ENCODE measurements around the gene ABI1.

Gene ABI1

DNA sequence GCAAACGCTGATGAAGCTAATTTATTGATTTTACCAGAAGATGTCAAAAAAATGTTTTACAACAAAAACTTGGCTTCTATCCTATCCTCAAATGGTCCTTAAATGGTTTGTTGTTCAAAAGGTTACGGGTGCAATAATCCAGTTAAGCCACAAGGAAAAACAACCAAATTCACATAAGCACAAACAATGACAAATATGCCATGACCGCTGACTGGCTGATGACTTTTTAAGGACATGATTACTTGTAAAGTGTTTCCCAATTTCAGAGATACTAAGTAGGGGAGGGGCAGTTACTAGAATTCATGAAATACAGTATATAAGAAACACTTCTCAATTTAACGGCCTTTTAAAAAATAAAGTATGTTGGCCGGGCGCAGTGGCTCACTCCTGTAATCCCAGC, 28.8 kb downstream of the ABI1 start:
- Histone ChIP-seq H3K9me3 (replicated peaks in 1 of 2; ENCODE audit: control insufficient read depth in 2 of 2, insufficient read depth in 1 of 2, low read depth in 1 of 2, low read length in 2 of 2) (peaks cover 0 to 7% of the 10 kb centered on the region in 2 donors), H2BK15ac (ENCODE audit: low read length) (no peak overlapping the region), H3K14ac (ENCODE audit: low read length) (no peak overlapping the region), H4K91ac (ENCODE audit: low read depth, low read length, poor library complexity) (no peak overlapping the region), H3K9ac (ENCODE audit: low read depth, low read length, poor library complexity) (no peak overlapping the region), H2BK12ac (ENCODE audit: low read length) (no peak overlapping the region), H3K4ac (ENCODE audit: low read length) (no peak overlapping the region), H3K4me2 (ENCODE audit: insufficient read depth, low read length, poor library complexity, severe bottlenecking) (no peak overlapping the region), H3K27ac (replicated peaks; ENCODE audit: low read length) (no peak overlapping the region), H4K8ac (ENCODE audit: low read depth, low read length) (no peak overlapping the region), H3K18ac (ENCODE audit: low read length) (no peak overlapping the region), H3K36me3 (replicated peaks in 1 of 2; ENCODE audit: control insufficient read depth in 2 of 2, insufficient read depth in 2 of 2, low read length in 2 of 2) (no peaks in the 10 kb centered on the region), H3K4me1 (ENCODE audit: control insufficient read depth in 2 of 2, insufficient read depth in 1 of 2, low read depth in 1 of 2, low read length in 2 of 2) (no peaks in the 10 kb centered on the region), H2BK120ac (ENCODE audit: low read depth, low read length) (no peak overlapping the region), H3K27me3 (ENCODE audit: control insufficient read depth in 3 of 3, insufficient read depth in 3 of 3, low read depth in 1 of 3, low read length in 3 of 3) (no peaks in the 10 kb centered on the region), H3K23ac (ENCODE audit: low read depth, low read length, poor library complexity) (no peak overlapping the region), H2AFZ (ENCODE audit: low read length) (no peak overlapping the region), H3K4me3 (ENCODE audit: low read length in 2 of 2) (no peak overlapping the region), H2AK5ac (ENCODE audit: low read depth, low read length) (no peak overlapping the region), H2BK5ac (ENCODE audit: low read length) (no peak overlapping the region), H3K79me1 (ENCODE audit: low read depth, low read length) (peaks cover 2% of the 10 kb centered on the region)
- no peak for DNase-seq (ENCODE audit: low spot score)
- WGBS, 2 donors (ENCODE audit: extremely low coverage in 2 of 2, insufficient read length in 2 of 2, insufficient replicate concordance in 1 of 2): no CpG with 5 or more reads among the region's 6 CpGs

DNA sequence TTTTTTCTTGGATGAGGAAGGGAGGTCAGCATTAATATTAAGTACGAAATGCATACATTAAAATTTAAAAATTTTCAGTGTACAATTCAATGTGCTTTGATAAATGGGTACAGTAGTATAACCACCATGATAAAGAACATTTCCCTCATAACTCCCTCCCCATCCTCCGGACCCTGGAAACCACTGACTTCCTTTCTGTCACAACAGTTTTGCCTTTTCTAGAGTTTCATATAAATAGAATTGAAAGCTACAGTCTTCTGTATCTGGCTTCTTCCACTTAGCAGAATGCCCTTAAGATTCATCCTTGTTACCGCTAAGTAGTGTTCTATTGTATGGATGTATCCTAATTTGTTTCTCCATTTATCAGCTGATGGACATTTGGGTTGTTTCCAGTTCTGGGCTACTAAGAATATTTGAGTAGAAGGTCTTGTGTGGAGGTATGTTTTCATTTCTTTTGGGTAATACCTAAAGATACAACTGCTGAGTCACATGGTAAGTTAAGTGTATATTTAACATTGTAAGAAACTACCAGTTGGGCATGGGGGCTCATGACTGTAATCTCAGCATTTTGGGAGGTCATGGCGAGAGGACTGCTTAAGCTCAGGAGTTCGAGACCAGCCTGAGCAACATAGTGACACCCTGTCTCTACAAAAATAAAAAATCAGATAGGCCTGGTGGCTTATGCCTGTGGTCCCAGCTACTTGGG, 30.8 kb downstream of the ABI1 start:
- no peaks in the 10 kb centered on the region for H3K27me3 ChIP-seq (ENCODE audit: control insufficient read depth in 3 of 3, insufficient read depth in 3 of 3, low read depth in 1 of 3, low read length in 3 of 3)
- H3K4me1 ChIP-seq (ENCODE audit: control insufficient read depth in 2 of 2, insufficient read depth in 1 of 2, low read depth in 1 of 2, low read length in 2 of 2): no peaks in the 10 kb centered on the region
- no peak overlapping the region for H3K27ac ChIP-seq (replicated peaks; ENCODE audit: low read length)
- H3K9ac ChIP-seq (ENCODE audit: low read depth, low read length, poor library complexity): no peak overlapping the region
- no peak overlapping the region for H2AFZ ChIP-seq (ENCODE audit: low read length)
- no peak overlapping the region for H4K8ac ChIP-seq (ENCODE audit: low read depth, low read length)
- H2BK5ac ChIP-seq (ENCODE audit: low read length): no peak overlapping the region
- no peak overlapping the region for H2AK5ac ChIP-seq (ENCODE audit: low read depth, low read length)
- no peak overlapping the region for H3K14ac ChIP-seq (ENCODE audit: low read length)
- no peak for DNase-seq (ENCODE audit: low spot score)
- no peak overlapping the region for H2BK12ac ChIP-seq (ENCODE audit: low read length)
- no peak overlapping the region for H2BK120ac ChIP-seq (ENCODE audit: low read depth, low read length)
- H3K18ac ChIP-seq (ENCODE audit: low read length): no peak overlapping the region
- H3K23ac ChIP-seq (ENCODE audit: low read depth, low read length, poor library complexity): no peak overlapping the region
- no peak overlapping the region for H3K4me3 ChIP-seq (ENCODE audit: low read length in 2 of 2)
- WGBS, 2 donors (ENCODE audit: extremely low coverage in 2 of 2, insufficient read length in 2 of 2, insufficient replicate concordance in 1 of 2): no CpG with 5 or more reads among the region's 5 CpGs
- peaks cover 2% of the 10 kb centered on the region for H3K79me1 ChIP-seq (ENCODE audit: low read depth, low read length)
- H2BK15ac ChIP-seq (ENCODE audit: low read length): no peak overlapping the region
- no peak overlapping the region for H3K4ac ChIP-seq (ENCODE audit: low read length)
- H3K4me2 ChIP-seq (ENCODE audit: insufficient read depth, low read length, poor library complexity, severe bottlenecking): no peak overlapping the region
- H4K91ac ChIP-seq (ENCODE audit: low read depth, low read length, poor library complexity): no peak overlapping the region
- H3K9me3 ChIP-seq (replicated peaks in 1 of 2; ENCODE audit: control insufficient read depth in 2 of 2, insufficient read depth in 1 of 2, low read depth in 1 of 2, low read length in 2 of 2): peaks cover 0 to 5% of the 10 kb centered on the region in 2 donors
- no peaks in the 10 kb centered on the region for H3K36me3 ChIP-seq (replicated peaks in 1 of 2; ENCODE audit: control insufficient read depth in 2 of 2, insufficient read depth in 2 of 2, low read length in 2 of 2)

DNA sequence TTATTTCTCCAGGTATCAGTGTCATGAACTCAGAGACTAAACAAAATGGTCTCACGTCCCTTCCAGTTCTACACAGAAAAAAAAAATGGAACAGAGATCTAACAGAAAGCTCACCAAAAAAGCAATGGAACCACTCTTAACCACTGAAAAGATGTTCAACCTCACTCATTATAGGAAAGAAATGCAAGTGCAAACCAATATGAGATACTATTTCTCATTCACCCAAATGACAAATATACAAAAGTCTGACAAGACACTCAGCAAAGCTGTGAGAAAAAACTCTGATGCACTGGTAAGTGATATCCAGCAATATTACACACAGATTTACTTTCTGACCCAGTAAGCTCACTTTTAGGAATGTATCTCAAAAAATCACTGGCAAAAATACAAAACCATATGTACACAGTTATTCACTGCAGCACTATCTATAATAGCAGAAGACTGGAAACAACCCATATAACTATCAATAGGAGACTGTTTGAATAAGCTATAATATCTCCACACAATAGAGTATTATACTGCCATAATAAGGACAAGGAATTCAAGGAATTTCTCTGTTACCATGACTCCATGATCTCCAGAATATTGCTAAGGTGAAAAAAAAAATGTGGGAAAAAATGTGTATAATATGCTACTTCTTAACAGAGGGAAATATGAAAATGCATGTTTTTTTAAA, 36.6 kb downstream of the ABI1 start:
- no CpG with 5 or more reads among the region's 1 CpG for WGBS, 2 donors (ENCODE audit: extremely low coverage in 2 of 2, insufficient read length in 2 of 2, insufficient replicate concordance in 1 of 2)

DNA sequence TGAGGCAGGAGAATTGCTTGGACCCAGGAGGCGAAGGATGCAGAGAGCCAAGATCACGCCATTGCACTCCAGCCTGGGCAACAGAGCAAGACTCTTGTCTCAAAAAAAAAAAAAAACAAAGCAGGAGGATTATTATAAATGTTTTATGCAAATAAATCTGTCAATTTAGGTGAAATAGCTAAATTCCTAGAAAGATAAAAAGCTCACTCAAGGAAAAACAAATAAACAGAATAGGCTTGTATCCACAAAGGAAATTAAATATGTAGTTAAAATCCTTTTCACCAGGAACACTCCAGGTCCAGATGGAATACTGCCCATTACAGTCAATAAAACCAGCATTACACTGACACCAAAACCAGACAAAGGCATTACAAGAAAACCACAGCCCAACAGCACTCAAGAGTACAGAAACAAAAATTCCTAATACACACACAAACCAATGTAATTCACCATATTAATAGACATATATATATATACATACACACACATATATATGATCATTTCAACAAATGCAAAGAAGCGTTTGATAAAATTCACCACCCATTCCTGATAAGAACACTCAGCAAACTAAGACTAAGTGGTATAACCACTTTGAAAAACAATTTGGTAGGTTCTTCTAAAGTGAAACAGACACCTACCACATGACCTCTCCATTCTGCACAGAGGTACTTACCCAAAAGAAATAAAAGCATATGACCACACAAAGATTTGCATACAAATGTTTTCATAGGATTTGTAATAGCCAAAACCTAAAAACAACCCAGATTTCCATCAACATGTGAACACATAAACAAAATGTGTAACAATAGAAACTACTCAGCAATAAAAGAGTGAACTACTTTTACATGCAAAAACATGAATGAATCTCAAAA, 38.8 kb downstream of the ABI1 start:
- H3K27ac ChIP-seq (replicated peaks; ENCODE audit: low read length): no peak overlapping the region
- H3K14ac ChIP-seq (ENCODE audit: low read length): no peak overlapping the region
- no peak overlapping the region for H2BK12ac ChIP-seq (ENCODE audit: low read length)
- no peak overlapping the region for H4K91ac ChIP-seq (ENCODE audit: low read depth, low read length, poor library complexity)
- DNase-seq (ENCODE audit: low spot score): no peak
- no peak overlapping the region for H3K23ac ChIP-seq (ENCODE audit: low read depth, low read length, poor library complexity)
- no peaks in the 10 kb centered on the region for H3K9me3 ChIP-seq (replicated peaks in 1 of 2; ENCODE audit: control insufficient read depth in 2 of 2, insufficient read depth in 1 of 2, low read depth in 1 of 2, low read length in 2 of 2)
- no peak overlapping the region for H3K4me2 ChIP-seq (ENCODE audit: insufficient read depth, low read length, poor library complexity, severe bottlenecking)
- H3K79me1 ChIP-seq (ENCODE audit: low read depth, low read length): no peaks in the 10 kb centered on the region
- H3K4ac ChIP-seq (ENCODE audit: low read length): no peak overlapping the region
- H3K27me3 ChIP-seq (ENCODE audit: control insufficient read depth in 3 of 3, insufficient read depth in 3 of 3, low read depth in 1 of 3, low read length in 3 of 3): no peaks in the 10 kb centered on the region
- H4K8ac ChIP-seq (ENCODE audit: low read depth, low read length): no peak overlapping the region
- H3K9ac ChIP-seq (ENCODE audit: low read depth, low read length, poor library complexity): no peak overlapping the region
- peaks cover 0 to 3% of the 10 kb centered on the region in 2 donors for H3K4me1 ChIP-seq (ENCODE audit: control insufficient read depth in 2 of 2, insufficient read depth in 1 of 2, low read depth in 1 of 2, low read length in 2 of 2)
- H2BK15ac ChIP-seq (ENCODE audit: low read length): no peak overlapping the region
- WGBS, 2 donors (ENCODE audit: extremely low coverage in 2 of 2, insufficient read length in 2 of 2, insufficient replicate concordance in 1 of 2): no CpG with 5 or more reads among the region's 3 CpGs
- H3K36me3 ChIP-seq (replicated peaks in 1 of 2; ENCODE audit: control insufficient read depth in 2 of 2, insufficient read depth in 2 of 2, low read length in 2 of 2): peaks cover 0 to 13% of the 10 kb centered on the region in 2 donors
- no peak overlapping the region for H2AK5ac ChIP-seq (ENCODE audit: low read depth, low read length)
- H2AFZ ChIP-seq (ENCODE audit: low read length): no peak overlapping the region
- H2BK5ac ChIP-seq (ENCODE audit: low read length): no peak overlapping the region
- H3K4me3 ChIP-seq (ENCODE audit: low read length in 2 of 2): no peak overlapping the region
- H2BK120ac ChIP-seq (ENCODE audit: low read depth, low read length): no peak overlapping the region
- H3K18ac ChIP-seq (ENCODE audit: low read length): no peak overlapping the region

More for the DNA sequence above, 36.6 kb downstream of the ABI1 start:
- H4K8ac ChIP-seq (ENCODE audit: low read depth, low read length): no peak overlapping the region
- H3K27me3 ChIP-seq (ENCODE audit: control insufficient read depth in 3 of 3, insufficient read depth in 3 of 3, low read depth in 1 of 3, low read length in 3 of 3): no peaks in the 10 kb centered on the region
- H2BK120ac ChIP-seq (ENCODE audit: low read depth, low read length): no peak overlapping the region
- no peak overlapping the region for H2AFZ ChIP-seq (ENCODE audit: low read length)
- H3K79me1 ChIP-seq (ENCODE audit: low read depth, low read length): no peaks in the 10 kb centered on the region
- no peak overlapping the region for H2AK5ac ChIP-seq (ENCODE audit: low read depth, low read length)
- H2BK12ac ChIP-seq (ENCODE audit: low read length): no peak overlapping the region
- H3K4me2 ChIP-seq (ENCODE audit: insufficient read depth, low read length, poor library complexity, severe bottlenecking): no peak overlapping the region
- H3K23ac ChIP-seq (ENCODE audit: low read depth, low read length, poor library complexity): no peak overlapping the region
- H3K4me3 ChIP-seq (ENCODE audit: low read length in 2 of 2): no peak overlapping the region
- no peak overlapping the region for H3K27ac ChIP-seq (replicated peaks; ENCODE audit: low read length)
- H3K4ac ChIP-seq (ENCODE audit: low read length): no peak overlapping the region
- no peak overlapping the region for H3K9ac ChIP-seq (ENCODE audit: low read depth, low read length, poor library complexity)
- H3K9me3 ChIP-seq (replicated peaks in 1 of 2; ENCODE audit: control insufficient read depth in 2 of 2, insufficient read depth in 1 of 2, low read depth in 1 of 2, low read length in 2 of 2): no peaks in the 10 kb centered on the region
- no peak overlapping the region for H3K14ac ChIP-seq (ENCODE audit: low read length)
- H2BK15ac ChIP-seq (ENCODE audit: low read length): no peak overlapping the region
- no peak overlapping the region for H4K91ac ChIP-seq (ENCODE audit: low read depth, low read length, poor library complexity)
- peaks cover 0 to 13% of the 10 kb centered on the region in 2 donors for H3K36me3 ChIP-seq (replicated peaks in 1 of 2; ENCODE audit: control insufficient read depth in 2 of 2, insufficient read depth in 2 of 2, low read length in 2 of 2)
- H3K18ac ChIP-seq (ENCODE audit: low read length): no peak overlapping the region
- DNase-seq (ENCODE audit: low spot score): no peak
- H2BK5ac ChIP-seq (ENCODE audit: low read length): no peak overlapping the region
- H3K4me1 ChIP-seq (ENCODE audit: control insufficient read depth in 2 of 2, insufficient read depth in 1 of 2, low read depth in 1 of 2, low read length in 2 of 2): no peaks in the 10 kb centered on the region
